Vagina (tissue), 2 donors: ENCODE measurements around the gene HNRNPK.

Experiments used
- POLR2A ChIP-seq, 2 donors: fragments of 450-650 bp; IDR thresholded peaks; one replicate each; pipeline ENCODE4 v1.6.1; 2017; ENCODE audit warnings: antibody characterized with exemption in 2 of 2, mild to moderate bottlenecking in 2 of 2, moderate library complexity in 2 of 2
- POLR2AphosphoS5 ChIP-seq, 2 donors: sonication (generic); formaldehyde crosslinking; IDR thresholded peaks; one replicate each; pipeline ENCODE4 v1.9.0; 2017; ENCODE audit warnings: antibody characterized with exemption in 2 of 2, mild to moderate bottlenecking in 2 of 2, low read depth in 1 of 2; ENCODE audit not compliant: insufficient read depth in 1 of 2
- TF ChIP-seq, protein P1 (sequence below), 3 experiments: fragments of 450-650 bp in 2 of 3; fragments of 200-600 bp in 1 of 3; sonication (generic) in 1 of 3; IDR thresholded peaks; one replicate each; pipeline ENCODE4 v1.5.1; 2017 to 2019; ENCODE audit warnings: antibody characterized with exemption in 3 of 3, mild to moderate bottlenecking in 2 of 3, moderate library complexity in 2 of 3

DNA sequence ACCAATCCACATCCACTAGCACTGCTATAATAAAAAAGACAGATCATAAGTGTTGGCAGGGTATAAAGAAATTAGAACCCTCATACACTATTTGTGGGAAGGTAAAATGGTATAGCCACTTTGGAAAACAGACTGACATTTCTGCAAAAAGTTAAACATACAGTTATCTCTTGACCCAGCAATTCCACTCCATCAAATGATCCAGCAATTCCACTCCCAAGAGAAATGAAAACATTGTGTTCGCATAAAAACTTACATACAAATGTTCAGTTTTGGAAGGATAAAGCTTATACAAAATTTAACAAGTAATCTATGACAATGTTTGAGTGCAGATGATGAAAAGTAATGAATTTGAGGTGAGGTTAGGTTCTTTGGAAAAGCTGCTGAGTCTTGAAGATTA is 60.9 kb downstream of the HNRNPK start:
- TF ChIP-seq, protein P1, sequence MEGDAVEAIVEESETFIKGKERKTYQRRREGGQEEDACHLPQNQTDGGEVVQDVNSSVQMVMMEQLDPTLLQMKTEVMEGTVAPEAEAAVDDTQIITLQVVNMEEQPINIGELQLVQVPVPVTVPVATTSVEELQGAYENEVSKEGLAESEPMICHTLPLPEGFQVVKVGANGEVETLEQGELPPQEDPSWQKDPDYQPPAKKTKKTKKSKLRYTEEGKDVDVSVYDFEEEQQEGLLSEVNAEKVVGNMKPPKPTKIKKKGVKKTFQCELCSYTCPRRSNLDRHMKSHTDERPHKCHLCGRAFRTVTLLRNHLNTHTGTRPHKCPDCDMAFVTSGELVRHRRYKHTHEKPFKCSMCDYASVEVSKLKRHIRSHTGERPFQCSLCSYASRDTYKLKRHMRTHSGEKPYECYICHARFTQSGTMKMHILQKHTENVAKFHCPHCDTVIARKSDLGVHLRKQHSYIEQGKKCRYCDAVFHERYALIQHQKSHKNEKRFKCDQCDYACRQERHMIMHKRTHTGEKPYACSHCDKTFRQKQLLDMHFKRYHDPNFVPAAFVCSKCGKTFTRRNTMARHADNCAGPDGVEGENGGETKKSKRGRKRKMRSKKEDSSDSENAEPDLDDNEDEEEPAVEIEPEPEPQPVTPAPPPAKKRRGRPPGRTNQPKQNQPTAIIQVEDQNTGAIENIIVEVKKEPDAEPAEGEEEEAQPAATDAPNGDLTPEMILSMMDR (IDR thresholded peaks at IDR 0.05): no peak
- TF ChIP-seq POLR2A (IDR thresholded peaks at IDR 0.05) (no peak), POLR2AphosphoS5 (IDR thresholded peaks at IDR 0.05; ENCODE audit: insufficient read depth in 1 of 2, low read depth in 1 of 2) (no peak)
